HepG2 (cell line): ENCODE measurements around the gene TMEM107. TPM values are rescaled to one million over a fixed set of nuclear protein-coding genes. Genes with fewer than 3 reads are reported as not detected.

Experiments used
- ELF4 ChIP-seq: sonication (generic); formaldehyde crosslinking; IDR thresholded peaks from 2 replicates; pipeline ENCODE4 v1.5.0; 2020; ENCODE audit warnings: missing genetic modification reagents, mild to moderate bottlenecking, moderate library complexity, borderline replicate concordance
- KMT2B ChIP-seq: IDR thresholded peaks from 2 replicates; pipeline ENCODE4 v1.6.1; 2016; ENCODE audit warnings: missing genetic modification reagents, missing compliant biosample characterization
- MTF2 ChIP-seq: sonication (generic); formaldehyde crosslinking; IDR thresholded peaks from 2 replicates; pipeline ENCODE4 v1.5.0; 2020; ENCODE audit warnings: missing genetic modification reagents, borderline replicate concordance
- SOX13 ChIP-seq, 3 experiments: fragments of 450-650 bp in 1 of 3; sonication (generic) in 1 of 3; formaldehyde crosslinking in 1 of 3; IDR thresholded peaks in 2 of 3; conservative IDR thresholded peaks in 1 of 3; 2 replicates each; pipeline versions ENCODE4 v1.5.0 to v1.6.1; 2016 to 2020; ENCODE audit warnings: antibody characterized with exemption in 1 of 3, mild to moderate bottlenecking in 1 of 3, missing compliant biosample characterization in 1 of 3, missing genetic modification reagents in 1 of 3, moderate library complexity in 1 of 3
- ZFP36L2 ChIP-seq: sonication (generic); formaldehyde crosslinking; IDR thresholded peaks from 2 replicates; pipeline ENCODE4 v1.4.0; 2020; ENCODE audit warnings: missing genetic modification reagents
- ZNF230 ChIP-seq: sonication (generic); formaldehyde crosslinking; IDR thresholded peaks from 2 replicates; pipeline ENCODE4 v1.4.0; 2020; ENCODE audit warnings: mild to moderate bottlenecking, missing genetic modification reagents
- ZNF558 ChIP-seq: sonication (generic); formaldehyde crosslinking; IDR thresholded peaks from 2 replicates; pipeline ENCODE4 v1.9.0; 2022; ENCODE audit warnings: mild to moderate bottlenecking, missing genetic modification reagents, borderline replicate concordance
- ZNF747 ChIP-seq: sonication (generic); formaldehyde crosslinking; IDR thresholded peaks from 2 replicates; pipeline ENCODE4 v1.8.1; 2023; ENCODE audit warnings: missing genetic modification reagents, mild to moderate bottlenecking, borderline replicate concordance
- ZNF766 ChIP-seq: sonication (generic); formaldehyde crosslinking; IDR thresholded peaks from 2 replicates; pipeline ENCODE4 v1.5.0; 2020; ENCODE audit warnings: missing genetic modification reagents, borderline replicate concordance
- ZNF816 ChIP-seq: sonication (generic); formaldehyde crosslinking; IDR thresholded peaks from 2 replicates; pipeline ENCODE4 v1.8.0; 2022; ENCODE audit warnings: missing genetic modification reagents, mild to moderate bottlenecking, borderline replicate concordance
- polyA plus RNA-seq, 8 experiments: library from polyadenylated mRNA; depleted of rRNA in 3 of 8; stranded (reverse) in 7 of 8; unstranded in 1 of 8; fragments of >200 nt; fragmentation: Illumina TruSeq in 4 of 8; extraction: Trizol in 4 of 8; gene quantifications; 2 replicates each; pipeline versions ENCODE4 v1.2.1 to v1.2.3, GENCODE V29; 2011 to 2016; ENCODE audit warnings: low read depth in 4 of 8, missing spikeins in 1 of 8, mixed read lengths in 1 of 8; ENCODE audit not compliant: insufficient read depth in 1 of 8
- total RNA-seq, 5 experiments: library from RNA; depleted of rRNA; stranded (reverse); fragments of >200 nt; fragmentation: Illumina TruSeq; extraction: Trizol; gene quantifications; 2 replicates each; pipeline ENCODE4 v1.2.3, GENCODE V29; 2016; ENCODE audit warnings: low read depth in 1 of 5
- TF ChIP-seq, protein P1 (sequence below), 2 experiments: fragments of 450-650 bp in 1 of 2; sonication (generic) in 1 of 2; formaldehyde crosslinking in 1 of 2; IDR thresholded peaks; 2 replicates each; pipeline versions ENCODE4 v1.6.1 to v1.8.0; 2016 to 2022; ENCODE audit warnings: antibody characterized with exemption in 1 of 2, mild to moderate bottlenecking in 1 of 2, missing genetic modification reagents in 1 of 2
- TF ChIP-seq, protein P2 (sequence below): sonication (generic); formaldehyde crosslinking; IDR thresholded peaks from 2 replicates; pipeline ENCODE4 v1.5.0; 2020; ENCODE audit warnings: mild to moderate bottlenecking, missing genetic modification reagents
- TF ChIP-seq, protein P3 (sequence below): sonication (generic); formaldehyde crosslinking; IDR thresholded peaks from 2 replicates; pipeline ENCODE4 v1.5.0; 2020; ENCODE audit warnings: missing genetic modification reagents

TMEM107 gene
- total and polyA plus RNA-seq, 2 of the 13 experiments (the other 11 are each of a cell fraction or from before 2014, with no cell fraction given) = 7.2 to 15.3 TPM

DNA sequence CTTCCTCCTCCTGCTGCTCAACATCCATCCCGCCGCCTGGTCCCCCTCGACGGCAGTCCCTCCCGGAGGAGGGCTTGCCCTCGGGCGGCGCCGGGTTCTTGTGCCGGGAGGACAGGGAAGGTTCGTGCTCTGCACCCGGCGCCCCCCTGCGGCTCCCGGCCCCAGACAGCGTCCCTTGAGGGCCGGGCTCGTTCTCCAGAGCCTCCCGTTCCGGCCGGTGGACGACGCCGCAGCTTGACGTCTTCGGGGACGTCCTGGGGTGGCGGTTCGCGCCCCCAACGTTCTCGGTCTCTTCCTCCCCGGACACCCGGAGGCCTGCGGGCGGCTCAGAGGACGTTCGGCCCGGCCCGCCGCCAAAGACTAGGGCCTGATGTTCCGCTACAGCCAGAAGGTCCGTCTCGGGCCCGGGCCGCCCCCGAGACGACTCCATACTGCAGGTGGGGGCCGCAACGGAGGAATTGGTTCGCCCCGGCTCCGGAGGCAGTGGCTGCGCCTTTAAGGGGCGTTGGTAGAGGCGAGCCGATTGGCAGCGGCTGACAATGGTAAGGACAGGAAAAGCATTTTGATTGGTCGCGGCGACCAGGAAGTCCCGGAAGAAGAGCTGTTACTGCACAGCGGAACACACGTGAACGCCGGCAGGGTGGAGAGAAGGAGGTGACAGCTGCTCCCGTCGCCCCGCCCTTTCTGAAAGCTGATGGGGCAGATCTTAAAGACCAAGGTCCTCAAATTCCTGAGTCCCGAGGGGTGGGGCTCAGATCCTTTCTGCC is 13.7 kb upstream of the TMEM107 start, which contains the start of gene BORCS6 (continued):
- TF ChIP-seq ZNF766 (no peak; the same call in 1 of the 2 replicates), MTF2 (CRISPR knock-in tag) (no peak), ZNF747 (peak; percentile 61; the same call in 1 of the 2 replicates), SOX13 (IDR thresholded peaks at IDR 0.05) (no peak), SOX13 (CRISPR knock-in tag; conservative IDR thresholded peaks at IDR 0.05 in 1 of 2, IDR thresholded peaks at IDR 0.05 in 1 of 2) (0 out of 4 replicates have a peak, but pooled peaks of 1 of the 2 experiments have one; percentile 30), ELF4 (peak; percentile 78; the same call in 1 of the 2 replicates), KMT2B (CRISPR knock-in tag) (no peak), ZFP36L2 (CRISPR knock-in tag) (no peak), ZNF816 (CRISPR knock-in tag) (0 out of 2 replicates have a peak, but pooled peaks have one; percentile 48), ZNF558 (no peak), ZNF230 (CRISPR knock-in tag) (peak; percentile 71; the same call in 1 of the 2 replicates)
- TF ChIP-seq, protein P1, sequence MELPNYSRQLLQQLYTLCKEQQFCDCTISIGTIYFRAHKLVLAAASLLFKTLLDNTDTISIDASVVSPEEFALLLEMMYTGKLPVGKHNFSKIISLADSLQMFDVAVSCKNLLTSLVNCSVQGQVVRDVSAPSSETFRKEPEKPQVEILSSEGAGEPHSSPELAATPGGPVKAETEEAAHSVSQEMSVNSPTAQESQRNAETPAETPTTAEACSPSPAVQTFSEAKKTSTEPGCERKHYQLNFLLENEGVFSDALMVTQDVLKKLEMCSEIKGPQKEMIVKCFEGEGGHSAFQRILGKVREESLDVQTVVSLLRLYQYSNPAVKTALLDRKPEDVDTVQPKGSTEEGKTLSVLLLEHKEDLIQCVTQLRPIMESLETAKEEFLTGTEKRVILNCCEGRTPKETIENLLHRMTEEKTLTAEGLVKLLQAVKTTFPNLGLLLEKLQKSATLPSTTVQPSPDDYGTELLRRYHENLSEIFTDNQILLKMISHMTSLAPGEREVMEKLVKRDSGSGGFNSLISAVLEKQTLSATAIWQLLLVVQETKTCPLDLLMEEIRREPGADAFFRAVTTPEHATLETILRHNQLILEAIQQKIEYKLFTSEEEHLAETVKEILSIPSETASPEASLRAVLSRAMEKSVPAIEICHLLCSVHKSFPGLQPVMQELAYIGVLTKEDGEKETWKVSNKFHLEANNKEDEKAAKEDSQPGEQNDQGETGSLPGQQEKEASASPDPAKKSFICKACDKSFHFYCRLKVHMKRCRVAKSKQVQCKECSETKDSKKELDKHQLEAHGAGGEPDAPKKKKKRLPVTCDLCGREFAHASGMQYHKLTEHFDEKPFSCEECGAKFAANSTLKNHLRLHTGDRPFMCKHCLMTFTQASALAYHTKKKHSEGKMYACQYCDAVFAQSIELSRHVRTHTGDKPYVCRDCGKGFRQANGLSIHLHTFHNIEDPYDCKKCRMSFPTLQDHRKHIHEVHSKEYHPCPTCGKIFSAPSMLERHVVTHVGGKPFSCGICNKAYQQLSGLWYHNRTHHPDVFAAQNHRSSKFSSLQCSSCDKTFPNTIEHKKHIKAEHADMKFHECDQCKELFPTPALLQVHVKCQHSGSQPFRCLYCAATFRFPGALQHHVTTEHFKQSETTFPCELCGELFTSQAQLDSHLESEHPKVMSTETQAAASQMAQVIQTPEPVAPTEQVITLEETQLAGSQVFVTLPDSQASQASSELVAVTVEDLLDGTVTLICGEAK (IDR thresholded peaks at IDR 0.05) = no peak
- TF ChIP-seq, protein P1 (CRISPR knock-in tag; IDR thresholded peaks at IDR 0.05) = no peak; the same call in 1 of the 2 replicates
- TF ChIP-seq, protein P2, sequence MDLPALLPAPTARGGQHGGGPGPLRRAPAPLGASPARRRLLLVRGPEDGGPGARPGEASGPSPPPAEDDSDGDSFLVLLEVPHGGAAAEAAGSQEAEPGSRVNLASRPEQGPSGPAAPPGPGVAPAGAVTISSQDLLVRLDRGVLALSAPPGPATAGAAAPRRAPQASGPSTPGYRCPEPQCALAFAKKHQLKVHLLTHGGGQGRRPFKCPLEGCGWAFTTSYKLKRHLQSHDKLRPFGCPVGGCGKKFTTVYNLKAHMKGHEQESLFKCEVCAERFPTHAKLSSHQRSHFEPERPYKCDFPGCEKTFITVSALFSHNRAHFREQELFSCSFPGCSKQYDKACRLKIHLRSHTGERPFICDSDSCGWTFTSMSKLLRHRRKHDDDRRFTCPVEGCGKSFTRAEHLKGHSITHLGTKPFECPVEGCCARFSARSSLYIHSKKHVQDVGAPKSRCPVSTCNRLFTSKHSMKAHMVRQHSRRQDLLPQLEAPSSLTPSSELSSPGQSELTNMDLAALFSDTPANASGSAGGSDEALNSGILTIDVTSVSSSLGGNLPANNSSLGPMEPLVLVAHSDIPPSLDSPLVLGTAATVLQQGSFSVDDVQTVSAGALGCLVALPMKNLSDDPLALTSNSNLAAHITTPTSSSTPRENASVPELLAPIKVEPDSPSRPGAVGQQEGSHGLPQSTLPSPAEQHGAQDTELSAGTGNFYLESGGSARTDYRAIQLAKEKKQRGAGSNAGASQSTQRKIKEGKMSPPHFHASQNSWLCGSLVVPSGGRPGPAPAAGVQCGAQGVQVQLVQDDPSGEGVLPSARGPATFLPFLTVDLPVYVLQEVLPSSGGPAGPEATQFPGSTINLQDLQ (CRISPR knock-in tag) = no peak
- TF ChIP-seq, protein P3, sequence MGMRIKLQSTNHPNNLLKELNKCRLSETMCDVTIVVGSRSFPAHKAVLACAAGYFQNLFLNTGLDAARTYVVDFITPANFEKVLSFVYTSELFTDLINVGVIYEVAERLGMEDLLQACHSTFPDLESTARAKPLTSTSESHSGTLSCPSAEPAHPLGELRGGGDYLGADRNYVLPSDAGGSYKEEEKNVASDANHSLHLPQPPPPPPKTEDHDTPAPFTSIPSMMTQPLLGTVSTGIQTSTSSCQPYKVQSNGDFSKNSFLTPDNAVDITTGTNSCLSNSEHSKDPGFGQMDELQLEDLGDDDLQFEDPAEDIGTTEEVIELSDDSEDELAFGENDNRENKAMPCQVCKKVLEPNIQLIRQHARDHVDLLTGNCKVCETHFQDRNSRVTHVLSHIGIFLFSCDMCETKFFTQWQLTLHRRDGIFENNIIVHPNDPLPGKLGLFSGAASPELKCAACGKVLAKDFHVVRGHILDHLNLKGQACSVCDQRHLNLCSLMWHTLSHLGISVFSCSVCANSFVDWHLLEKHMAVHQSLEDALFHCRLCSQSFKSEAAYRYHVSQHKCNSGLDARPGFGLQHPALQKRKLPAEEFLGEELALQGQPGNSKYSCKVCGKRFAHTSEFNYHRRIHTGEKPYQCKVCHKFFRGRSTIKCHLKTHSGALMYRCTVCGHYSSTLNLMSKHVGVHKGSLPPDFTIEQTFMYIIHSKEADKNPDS (CRISPR knock-in tag) = no peak
